Neural cell (in vitro differentiated cells): ENCODE measurements around the gene RNGTT. TPM values are rescaled to one million over a fixed set of nuclear protein-coding genes. Genes with fewer than 3 reads are reported as not detected.

Experiments used
- H2AFZ ChIP-seq: fragments of 200-600, 300-800 bp; sonication (generic), shearing (Covaris generic); 2 replicates; pipeline ENCODE4 v1.6.0; 2014; ENCODE audit warnings: low read depth, mild to moderate bottlenecking, antibody characterized with exemption, low read length, moderate library complexity
- H3F3A ChIP-seq: fragments of 200-600 bp; shearing (Covaris generic); 2 replicates; pipeline ENCODE4 v1.6.1; 2016; ENCODE audit warnings: mild to moderate bottlenecking, moderate library complexity, mixed read lengths, antibody characterized with exemption, low read length; ENCODE audit not compliant: insufficient read depth, poor library complexity, severe bottlenecking
- H3K27ac ChIP-seq: fragments of 200-600, 300-800 bp; sonication (generic), shearing (Covaris generic); 2 replicates; pipeline ENCODE4 v1.5.1; 2014; ENCODE audit warnings: mild to moderate bottlenecking, low read length, moderate library complexity
- H3K27me3 ChIP-seq: fragments of 300-800, 200-600 bp; sonication (generic), shearing (Covaris generic); 2 replicates; pipeline ENCODE4 v1.6.0; 2014; ENCODE audit warnings: mild to moderate bottlenecking, low read depth, low read length, moderate library complexity; ENCODE audit not compliant: insufficient read depth
- H3K36me3 ChIP-seq: fragments of 300-800, 200-600 bp; sonication (generic), shearing (Covaris generic); 2 replicates; pipeline ENCODE4 v1.5.1; 2014; ENCODE audit warnings: mild to moderate bottlenecking, antibody characterized with exemption, low read length, moderate library complexity; ENCODE audit not compliant: insufficient read depth
- H3K4me2 ChIP-seq: fragments of 300-800, 200-600 bp; sonication (generic), shearing (Covaris generic); 2 replicates; pipeline ENCODE4 v1.6.0; 2014; ENCODE audit warnings: mild to moderate bottlenecking, low read length
- H3K4me3 ChIP-seq: fragments of 300-800, 200-600 bp; sonication (generic), shearing (Covaris generic); 2 replicates; pipeline ENCODE4 v1.5.1; 2014; ENCODE audit warnings: mild to moderate bottlenecking, low read length, moderate library complexity
- H3K79me2 ChIP-seq: fragments of 200-600 bp; shearing (Covaris generic); replicated peaks from 2 replicates; pipeline ENCODE4 v1.6.0; 2014; ENCODE audit warnings: mild to moderate bottlenecking, low read length, moderate library complexity; ENCODE audit not compliant: insufficient read depth
- H3K9ac ChIP-seq: fragments of 300-800, 200-600 bp; sonication (generic), shearing (Covaris generic); 2 replicates; pipeline ENCODE4 v1.6.1; 2016; ENCODE audit warnings: mild to moderate bottlenecking, low read length, mixed read lengths
- H3K9me2 ChIP-seq: fragments of 200-600 bp; shearing (Covaris generic); 2 replicates; pipeline ENCODE4 v1.6.1; 2016; ENCODE audit warnings: mild to moderate bottlenecking, low read length, mixed read lengths; ENCODE audit not compliant: insufficient read depth
- H3K9me3 ChIP-seq: fragments of 200-600, 300-800 bp; sonication (generic), shearing (Covaris generic); 2 replicates; pipeline ENCODE4 v1.6.1; 2016; ENCODE audit warnings: mild to moderate bottlenecking, mixed run types, low read length, moderate library complexity, mixed read lengths
- H4K20me1 ChIP-seq: fragments of 200-600 bp; shearing (Covaris generic); 2 replicates; pipeline ENCODE4 v1.6.1; 2016; ENCODE audit warnings: mild to moderate bottlenecking, mixed run types; ENCODE audit not compliant: insufficient read depth
- EP300 ChIP-seq: fragments of 450-650 bp; conservative IDR thresholded peaks from 2 replicates; pipeline ENCODE4 v1.6.1; 2014; ENCODE audit warnings: antibody characterized with exemption, mild to moderate bottlenecking, moderate library complexity; ENCODE audit not compliant: poor library complexity, severe bottlenecking
- EZH2 ChIP-seq: fragments of 200-600, 300-800 bp; shearing (Covaris generic), sonication (generic); IDR thresholded peaks from 2 replicates; pipeline ENCODE4 v1.6.1; 2014; ENCODE audit warnings: antibody characterized with exemption, low read length, borderline replicate concordance, mild to moderate bottlenecking; ENCODE audit not compliant: insufficient read depth, poor library complexity, severe bottlenecking
- MXI1 ChIP-seq: fragments of 450-650 bp; conservative IDR thresholded peaks from 2 replicates; pipeline ENCODE4 v1.6.1; 2014; ENCODE audit warnings: antibody characterized with exemption, mild to moderate bottlenecking; ENCODE audit not compliant: poor library complexity, severe bottlenecking
- POLR2AphosphoS5 ChIP-seq: IDR thresholded peaks from 2 replicates; pipeline ENCODE4 v1.6.1; 2012
- RAD21 ChIP-seq: fragments of 450-650 bp; conservative IDR thresholded peaks from 2 replicates; pipeline ENCODE4 v1.6.1; 2014; ENCODE audit warnings: antibody characterized with exemption, mild to moderate bottlenecking, moderate library complexity
- SMC3 ChIP-seq: fragments of 450-650 bp; conservative IDR thresholded peaks from 2 replicates; pipeline ENCODE4 v1.6.1; 2014; ENCODE audit warnings: antibody characterized with exemption, mild to moderate bottlenecking, moderate library complexity; ENCODE audit not compliant: poor library complexity
- TAF1 ChIP-seq: IDR thresholded peaks from 2 replicates; pipeline ENCODE4 v1.6.1; 2012; ENCODE audit warnings: low read depth
- polyA plus RNA-seq: library from polyadenylated mRNA; depleted of rRNA; stranded (reverse); fragments of >200 nt; gene quantifications from 2 replicates; pipeline ENCODE4 v1.2.3, GENCODE V29; 2014
- TF ChIP-seq, protein P1 (sequence below): fragments of 450-650 bp; IDR thresholded peaks from 2 replicates; pipeline ENCODE4 v1.5.1; 2014; ENCODE audit warnings: antibody characterized with exemption, mild to moderate bottlenecking, moderate library complexity; ENCODE audit not compliant: poor library complexity, severe bottlenecking
- TF ChIP-seq, protein P2 (sequence below): IDR thresholded peaks from 2 replicates; pipeline ENCODE4 v1.6.1; 2012; ENCODE audit warnings: borderline replicate concordance

Gene RNGTT
- polyA plus RNA-seq, 1 donor from 2014 or later: 28.3 TPM

DNA sequence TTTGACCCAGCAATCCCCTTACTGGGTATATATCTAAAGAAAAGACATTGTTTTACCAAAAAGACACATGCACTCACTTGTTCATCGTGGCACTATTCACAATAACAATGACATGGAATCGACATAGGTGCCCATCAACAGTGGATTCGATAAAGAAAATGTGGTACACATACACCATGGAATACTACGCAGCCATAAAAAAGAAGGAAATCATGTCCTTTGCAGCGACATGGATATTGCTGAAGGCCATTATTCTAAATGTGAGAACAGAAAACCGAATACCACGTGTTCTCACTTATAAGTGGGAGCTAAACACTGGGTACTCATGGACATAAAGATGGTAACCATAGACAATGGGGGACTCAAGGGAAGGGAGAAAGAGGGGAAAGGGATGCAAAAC, 222.3 kb downstream of the RNGTT start:
- Histone ChIP-seq H3F3A (no peaks in the 10 kb centered on the region), H3K4me3 (no peak overlapping the region), H3K79me2 (no peaks in the 10 kb centered on the region), H3K9me2 (no peaks in the 10 kb centered on the region), H2AFZ (no peak overlapping the region), H3K9ac (no peak overlapping the region), H3K27ac (no peak overlapping the region), H4K20me1 (no peaks in the 10 kb centered on the region), H3K9me3 (no peaks in the 10 kb centered on the region), H3K36me3 (peaks cover 5% of the 10 kb centered on the region), H3K4me2 (no peak overlapping the region), H3K27me3 (no peaks in the 10 kb centered on the region)
- TF ChIP-seq EZH2 (no peak), EP300 (no peak), RAD21 (no peak), POLR2AphosphoS5 (no peak), TAF1 (no peak), SMC3 (no peak)
- TF ChIP-seq, protein P1, sequence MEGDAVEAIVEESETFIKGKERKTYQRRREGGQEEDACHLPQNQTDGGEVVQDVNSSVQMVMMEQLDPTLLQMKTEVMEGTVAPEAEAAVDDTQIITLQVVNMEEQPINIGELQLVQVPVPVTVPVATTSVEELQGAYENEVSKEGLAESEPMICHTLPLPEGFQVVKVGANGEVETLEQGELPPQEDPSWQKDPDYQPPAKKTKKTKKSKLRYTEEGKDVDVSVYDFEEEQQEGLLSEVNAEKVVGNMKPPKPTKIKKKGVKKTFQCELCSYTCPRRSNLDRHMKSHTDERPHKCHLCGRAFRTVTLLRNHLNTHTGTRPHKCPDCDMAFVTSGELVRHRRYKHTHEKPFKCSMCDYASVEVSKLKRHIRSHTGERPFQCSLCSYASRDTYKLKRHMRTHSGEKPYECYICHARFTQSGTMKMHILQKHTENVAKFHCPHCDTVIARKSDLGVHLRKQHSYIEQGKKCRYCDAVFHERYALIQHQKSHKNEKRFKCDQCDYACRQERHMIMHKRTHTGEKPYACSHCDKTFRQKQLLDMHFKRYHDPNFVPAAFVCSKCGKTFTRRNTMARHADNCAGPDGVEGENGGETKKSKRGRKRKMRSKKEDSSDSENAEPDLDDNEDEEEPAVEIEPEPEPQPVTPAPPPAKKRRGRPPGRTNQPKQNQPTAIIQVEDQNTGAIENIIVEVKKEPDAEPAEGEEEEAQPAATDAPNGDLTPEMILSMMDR: no peak

DNA sequence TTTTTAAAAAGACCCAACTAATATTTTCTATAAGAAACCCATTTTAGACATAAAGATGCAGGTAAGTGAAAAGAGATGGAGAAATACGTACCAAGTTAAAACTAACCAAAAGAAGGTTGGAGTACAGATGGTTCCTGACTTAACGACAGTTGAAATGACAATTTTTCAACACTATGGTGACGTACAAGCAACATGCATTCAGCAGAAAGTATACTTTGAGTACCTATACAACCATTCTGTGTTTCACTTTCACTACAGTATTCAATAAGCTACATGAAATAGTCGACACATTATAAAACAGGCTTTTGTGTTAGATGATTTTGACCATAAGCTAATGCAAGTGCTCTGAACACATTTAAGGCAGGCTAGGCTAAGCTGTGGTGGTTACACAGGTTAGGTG, 228.9 kb downstream of the RNGTT start:
- Histone ChIP-seq H4K20me1 (no peaks in the 10 kb centered on the region), H3K4me3 (no peak overlapping the region), H3K4me2 (no peak overlapping the region), H3K27ac (no peak overlapping the region), H3K9me3 (no peaks in the 10 kb centered on the region), H3K79me2 (no peaks in the 10 kb centered on the region), H3K27me3 (no peaks in the 10 kb centered on the region), H3K9ac (no peak overlapping the region), H3F3A (no peaks in the 10 kb centered on the region), H3K9me2 (no peaks in the 10 kb centered on the region), H2AFZ (no peak overlapping the region), H3K36me3 (peaks cover 5% of the 10 kb centered on the region)
- TF ChIP-seq, protein P1: no peak
- TF ChIP-seq EZH2 (no peak), MXI1 (no peak), SMC3 (no peak), RAD21 (no peak), EP300 (no peak), POLR2AphosphoS5 (no peak)
- TF ChIP-seq, protein P2, sequence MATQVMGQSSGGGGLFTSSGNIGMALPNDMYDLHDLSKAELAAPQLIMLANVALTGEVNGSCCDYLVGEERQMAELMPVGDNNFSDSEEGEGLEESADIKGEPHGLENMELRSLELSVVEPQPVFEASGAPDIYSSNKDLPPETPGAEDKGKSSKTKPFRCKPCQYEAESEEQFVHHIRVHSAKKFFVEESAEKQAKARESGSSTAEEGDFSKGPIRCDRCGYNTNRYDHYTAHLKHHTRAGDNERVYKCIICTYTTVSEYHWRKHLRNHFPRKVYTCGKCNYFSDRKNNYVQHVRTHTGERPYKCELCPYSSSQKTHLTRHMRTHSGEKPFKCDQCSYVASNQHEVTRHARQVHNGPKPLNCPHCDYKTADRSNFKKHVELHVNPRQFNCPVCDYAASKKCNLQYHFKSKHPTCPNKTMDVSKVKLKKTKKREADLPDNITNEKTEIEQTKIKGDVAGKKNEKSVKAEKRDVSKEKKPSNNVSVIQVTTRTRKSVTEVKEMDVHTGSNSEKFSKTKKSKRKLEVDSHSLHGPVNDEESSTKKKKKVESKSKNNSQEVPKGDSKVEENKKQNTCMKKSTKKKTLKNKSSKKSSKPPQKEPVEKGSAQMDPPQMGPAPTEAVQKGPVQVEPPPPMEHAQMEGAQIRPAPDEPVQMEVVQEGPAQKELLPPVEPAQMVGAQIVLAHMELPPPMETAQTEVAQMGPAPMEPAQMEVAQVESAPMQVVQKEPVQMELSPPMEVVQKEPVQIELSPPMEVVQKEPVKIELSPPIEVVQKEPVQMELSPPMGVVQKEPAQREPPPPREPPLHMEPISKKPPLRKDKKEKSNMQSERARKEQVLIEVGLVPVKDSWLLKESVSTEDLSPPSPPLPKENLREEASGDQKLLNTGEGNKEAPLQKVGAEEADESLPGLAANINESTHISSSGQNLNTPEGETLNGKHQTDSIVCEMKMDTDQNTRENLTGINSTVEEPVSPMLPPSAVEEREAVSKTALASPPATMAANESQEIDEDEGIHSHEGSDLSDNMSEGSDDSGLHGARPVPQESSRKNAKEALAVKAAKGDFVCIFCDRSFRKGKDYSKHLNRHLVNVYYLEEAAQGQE: no peak
